Measurements from ENCODE around the gene TMEM38B.
"Not testable (repeated sequence)": the region's sequence is repeated elsewhere in the genome, so short reads cannot be mapped to it uniquely, and the experiment has no call there.

The TMEM38B gene

DNA sequence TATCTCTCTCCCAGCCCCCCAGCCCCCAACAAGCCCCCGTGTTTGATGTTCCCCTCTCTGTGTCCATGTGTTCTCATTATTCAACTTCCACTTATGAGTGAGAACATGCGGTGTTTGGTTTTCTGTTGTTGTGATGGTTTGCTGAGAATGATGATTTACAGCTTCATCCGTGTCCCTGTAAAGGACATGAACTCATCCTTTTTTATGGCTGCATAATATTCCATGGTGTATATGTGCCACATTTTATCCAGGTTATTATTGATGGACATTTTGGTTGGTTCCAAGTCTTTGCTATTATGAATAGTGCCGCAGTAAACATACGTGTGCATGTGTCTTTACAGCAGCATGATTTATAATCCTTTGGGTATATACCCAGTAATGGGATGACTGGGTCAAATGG lies 33.9 kb downstream of the TMEM38B start:
- not testable (repeated sequence) for DNase-seq

- DNase-seq: not testable (repeated sequence)
Observed at GRCh38 chr9:105731420-105731819, 37.1 kb downstream of the TMEM38B start.

GRCh38 chr9:105735366-105735765 lies 41.0 kb downstream of the TMEM38B start:
- DNase-seq: no peak

DNA sequence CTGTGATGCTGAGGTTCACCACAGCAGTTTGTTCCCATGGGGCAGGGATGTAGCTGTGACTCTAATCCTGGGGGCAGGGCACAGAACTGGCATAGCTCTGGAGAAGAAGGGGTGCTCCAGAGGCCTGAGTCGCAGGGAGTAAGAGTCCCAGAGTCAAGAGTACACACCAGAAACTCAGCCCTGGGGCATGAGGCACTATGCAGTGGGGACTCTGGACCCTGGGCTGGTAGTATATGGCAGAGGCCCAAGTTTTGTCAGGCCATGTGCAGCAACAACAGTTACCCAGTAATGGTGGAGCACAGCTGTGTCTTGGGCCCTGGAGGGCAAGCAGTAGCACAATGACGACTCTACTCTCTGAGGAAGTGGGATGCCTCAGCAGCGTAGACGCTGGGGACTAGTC lies 42.9 kb downstream of the TMEM38B start:
- no peak for DNase-seq

- no peak for DNase-seq
Observed at GRCh38 chr9:105742088-105742487, 47.7 kb downstream of the TMEM38B start.

DNA sequence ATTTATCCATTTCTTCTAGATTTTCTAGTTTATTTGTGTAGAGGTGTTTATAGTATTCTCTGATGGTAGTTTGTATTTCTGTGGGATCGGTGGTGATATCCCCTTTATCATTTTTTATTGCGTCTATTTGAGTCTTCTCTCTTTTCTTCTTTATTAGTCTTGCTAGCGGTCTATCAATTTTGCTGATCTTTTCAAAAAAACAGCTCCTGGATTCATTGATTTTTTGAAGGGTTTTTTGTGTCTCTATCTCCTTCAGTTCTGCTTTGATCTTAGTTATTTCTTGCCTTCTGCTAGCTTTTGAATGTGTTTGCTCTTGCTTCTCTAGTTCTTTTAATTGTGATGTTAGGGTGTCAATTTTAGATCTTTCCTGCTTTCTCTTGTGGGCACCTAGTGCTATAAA lies 53.0 kb downstream of the TMEM38B start:
- not testable (repeated sequence) for DNase-seq

GRCh38 chr9:105751761-105752160 lies 57.4 kb downstream of the TMEM38B start:
- DNase-seq: no peak

DNA sequence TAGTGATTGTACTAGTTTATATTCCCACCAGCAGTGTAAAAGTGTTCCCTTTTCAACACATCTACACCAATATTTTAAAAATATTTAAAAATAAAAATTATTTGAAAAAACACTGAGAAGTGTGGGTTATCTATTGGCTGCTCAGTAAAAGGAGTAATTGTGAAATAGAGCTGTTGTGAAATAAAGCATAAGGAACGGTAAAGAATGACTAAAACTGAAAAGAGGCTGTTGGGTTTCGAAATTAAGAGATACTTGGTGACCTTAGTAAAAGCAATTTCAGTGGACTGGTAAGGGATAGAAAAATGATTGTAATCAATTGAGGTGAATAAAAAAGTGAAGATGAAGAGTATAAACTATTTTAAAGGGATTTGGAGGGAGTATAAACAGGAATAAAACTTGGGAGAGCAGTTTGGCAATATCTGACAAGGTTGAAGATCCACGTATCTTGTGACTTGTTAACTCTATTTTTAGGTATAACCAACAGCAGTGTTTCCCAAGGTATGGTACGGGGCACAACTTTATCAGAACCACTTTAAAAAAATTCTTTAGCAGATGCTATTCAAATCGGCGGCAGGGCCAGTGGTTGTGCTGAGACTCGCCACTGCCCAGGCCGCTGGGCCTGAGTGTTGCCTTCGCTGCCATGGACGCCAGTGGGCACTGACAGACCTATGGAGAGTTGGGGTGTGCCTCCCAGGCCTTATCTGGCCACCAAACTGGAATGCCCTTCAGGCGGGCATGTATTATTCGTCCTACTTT lies 63.3 kb downstream of the TMEM38B start:
- DNase-seq: no peak

- no peak for DNase-seq
Observed at GRCh38 chr9:105760053-105760452, 65.7 kb downstream of the TMEM38B start.

DNA sequence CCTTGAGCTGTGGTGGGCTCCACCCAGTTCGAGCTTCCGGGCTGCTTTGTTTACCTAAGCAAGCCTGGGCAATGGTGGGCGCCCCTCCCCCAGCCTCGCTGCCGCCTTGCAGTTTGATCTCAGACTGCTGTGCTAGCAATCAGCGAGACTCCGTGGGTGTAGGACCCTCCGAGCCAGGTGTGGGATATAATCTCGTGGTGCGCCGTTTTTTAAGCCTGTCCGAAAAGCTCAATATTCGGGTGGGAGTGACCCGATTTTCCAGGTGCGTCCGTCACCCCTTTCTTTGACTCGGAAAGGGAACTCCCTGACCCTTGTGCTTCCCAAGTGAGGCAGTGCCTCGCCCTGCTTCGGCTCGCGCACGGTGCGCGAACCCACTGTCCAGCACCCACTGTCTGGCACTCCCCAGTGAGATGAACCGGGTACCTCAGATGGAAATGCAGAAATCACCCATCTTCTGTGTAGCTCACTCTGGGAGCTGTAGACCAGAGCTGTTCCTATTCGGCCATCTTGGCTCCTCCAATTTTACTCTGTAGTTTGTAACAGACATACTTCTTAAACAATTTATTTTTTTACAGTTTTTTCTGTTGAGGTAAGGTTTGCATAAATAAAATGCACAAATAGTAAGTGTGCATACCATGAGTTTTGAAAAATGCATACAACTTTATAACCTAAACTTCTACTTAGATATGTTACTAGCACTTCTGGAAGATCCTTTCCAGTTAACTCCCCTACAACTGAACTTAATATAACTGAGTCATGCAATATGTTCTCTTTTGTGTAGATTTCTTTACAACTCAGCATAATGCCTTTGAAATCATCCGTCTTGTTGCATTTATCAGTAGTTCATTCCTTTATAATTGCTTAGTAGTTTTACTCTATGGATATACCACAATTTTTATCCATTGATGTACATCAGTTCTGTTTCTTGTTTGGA lies 88.5 kb downstream of the TMEM38B start:
- not testable (repeated sequence) for DNase-seq

GRCh38 chr9:105783495-105783872 lies 89.1 kb downstream of the TMEM38B start:
- DNase-seq: not testable (repeated sequence)

DNA sequence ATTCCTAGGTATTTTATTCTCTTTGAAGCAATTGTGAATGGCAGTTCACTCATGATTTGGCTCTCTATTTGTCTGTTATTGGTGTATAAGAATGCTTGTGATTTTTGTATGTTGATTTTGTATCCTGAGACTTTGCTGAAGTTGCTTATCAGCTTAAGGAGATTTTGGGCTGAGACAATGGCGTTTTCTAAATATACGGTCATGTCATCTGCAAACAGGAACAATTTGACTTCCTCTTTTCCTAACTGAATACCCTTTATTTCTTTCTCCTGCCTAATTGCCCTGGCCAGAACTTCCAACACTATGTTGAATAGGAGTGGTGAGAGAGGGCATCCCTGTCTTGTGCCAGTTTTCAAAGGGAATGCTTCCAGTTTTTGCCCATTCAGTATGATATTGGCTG lies 92.5 kb downstream of the TMEM38B start:
- DNase-seq: not testable (repeated sequence)

- DNase-seq: no peak
Observed at GRCh38 chr9:105816202-105816744, 121.9 kb downstream of the TMEM38B start.

GRCh38 chr9:105816981-105817380 lies 122.6 kb downstream of the TMEM38B start:
- no peak for DNase-seq

DNA sequence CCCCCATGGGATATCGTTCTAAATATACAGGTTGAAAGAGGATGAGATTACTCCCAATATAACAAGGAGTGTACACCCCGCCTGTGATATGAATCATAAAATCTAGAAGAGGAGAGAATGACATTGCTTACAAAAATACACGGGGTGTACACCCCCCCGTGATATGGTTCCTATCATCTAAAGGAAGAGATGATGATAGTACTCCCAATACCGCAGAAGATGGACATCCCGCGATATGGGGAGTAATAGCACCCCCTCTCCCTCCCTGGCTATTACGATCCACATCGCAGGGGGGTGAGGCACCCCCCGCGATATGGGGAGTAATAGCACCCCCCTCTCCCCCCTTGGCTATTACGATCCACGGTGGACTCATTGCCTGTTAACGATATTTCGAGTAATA lies 124.6 kb downstream of the TMEM38B start:
- DNase-seq: no peak

DNA sequence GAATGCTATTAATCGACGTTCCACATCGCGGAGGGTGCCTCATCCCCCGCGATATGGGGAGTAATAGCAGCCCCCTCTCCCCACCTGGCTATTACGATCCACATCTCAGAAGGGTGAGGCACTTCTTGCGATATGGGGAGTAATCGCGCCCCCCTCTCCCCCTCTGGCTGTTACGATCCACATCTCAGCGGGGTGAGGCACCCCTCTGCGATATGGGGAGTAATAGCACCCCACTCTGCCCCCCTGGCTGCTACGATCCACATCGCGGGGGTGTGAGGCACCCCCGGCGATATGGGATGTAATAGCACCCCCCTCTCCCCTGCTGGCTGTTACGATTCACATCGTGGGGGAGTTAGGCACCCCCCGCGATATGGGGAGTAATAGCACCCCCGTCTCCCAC lies 128.5 kb downstream of the TMEM38B start:
- no peak for DNase-seq

All from activated effector memory CD4-positive, alpha-beta T cell treated with anti-CD3 and anti-CD28 coated beads, Interleukin-2, amount 50 U/mL, for 16 hours (primary cell).